Renal cortex interstitium (tissue), 11 donors: ENCODE data around the gene KIT. TPM values are rescaled to one million over a fixed set of nuclear protein-coding genes. Genes with fewer than 3 reads are reported as not detected.

ENCODE experiments used
- DNase-seq, 11 donors: peaks; one replicate each; pipeline ENCODE4 v3.0.0-alpha.2; 2013; ENCODE audit warnings: low read depth in 9 of 11, low spot score in 4 of 11; ENCODE audit errors: extremely low read depth in 1 of 11
- polyA plus RNA-seq, 3 donors: library from polyadenylated mRNA; unstranded; fragments of 120-200 nt; gene quantifications; one replicate each; pipeline ENCODE4 v1.2.1, GENCODE V29; 2013; ENCODE audit not compliant: insufficient read length in 3 of 3

KIT gene
- polyA plus RNA-seq, 3 donors: 16.9 to 19.4 (median 18.7) TPM

- DNase-seq: peak in 7 of 11 donors; percentile 28 to 62 (median 53)
These were observed 716 bp downstream of the KIT start for GRCh38 chr4:54658252-54659093.

GRCh38 chr4:54659313-54659712 lies 1.6 kb downstream of the KIT start:
- peak in 3 of 11 donors; percentile 16 to 19 (median 17) for DNase-seq

GRCh38 chr4:54659749-54660535 lies 2.2 kb downstream of the KIT start:
- no peak for DNase-seq

GRCh38 chr4:54660591-54660990 lies 2.8 kb downstream of the KIT start:
- DNase-seq: no peak

- no peak for DNase-seq
These were observed 3.4 kb downstream of the KIT start for GRCh38 chr4:54661169-54661568.

- DNase-seq: no peak
These were observed 3.9 kb downstream of the KIT start for GRCh38 chr4:54661686-54662085.

- no peak for DNase-seq
These were observed 4.4 kb downstream of the KIT start for GRCh38 chr4:54662123-54662522.

- no peak for DNase-seq
These were observed 5.3 kb downstream of the KIT start for GRCh38 chr4:54662901-54663585.

- DNase-seq: no peak
These were observed 6.6 kb downstream of the KIT start for GRCh38 chr4:54664400-54664799.

- DNase-seq: no peak
These were observed 10.4 kb downstream of the KIT start for GRCh38 chr4:54668014-54668611.

- DNase-seq: no peak
These were observed 12.1 kb downstream of the KIT start for GRCh38 chr4:54669831-54670230.

- DNase-seq: no peak
These were observed 18.1 kb downstream of the KIT start for GRCh38 chr4:54675721-54676461.

GRCh38 chr4:54676658-54677057 lies 18.9 kb downstream of the KIT start:
- DNase-seq: no peak

- DNase-seq: no peak
These were observed 19.7 kb downstream of the KIT start for GRCh38 chr4:54677416-54677815.

GRCh38 chr4:54677853-54678650 lies 20.3 kb downstream of the KIT start:
- DNase-seq: no peak

GRCh38 chr4:54678826-54679225 lies 21.1 kb downstream of the KIT start:
- no peak for DNase-seq

GRCh38 chr4:54679813-54680212 lies 22.1 kb downstream of the KIT start:
- no peak for DNase-seq
